Measurements from ENCODE around the gene MRPL24. TPM values are rescaled to one million over a fixed set of nuclear protein-coding genes. Genes with fewer than 3 reads are reported as not detected.

Gene MRPL24
- total and polyA plus RNA-seq, 2 of the 13 experiments (the other 11 are each of a cell fraction or from before 2014, with no cell fraction given), result 38.1 to 42.9 TPM

GRCh38 chr1:156692441-156692924 lies 48.4 kb downstream of the MRPL24 start:
- FAIRE-seq, result no peak
- H2AFZ ChIP-seq (ENCODE audit: low read length), result no peak overlapping the region

GRCh38 chr1:156691665-156692440 lies 49.0 kb downstream of the MRPL24 start:
- FAIRE-seq (no peak), ATAC-seq (peak; percentile 23), DNase-seq (ENCODE audit: low spot score) (no peak)
- no peaks in the 10 kb centered on the region for H4K20me1 ChIP-seq (ENCODE audit: insufficient read depth, low read length)
- no TSS peak for BruUV-seq (replicated peaks)
- H3K9me3 ChIP-seq (ENCODE audit: low read length), result no peaks in the 10 kb centered on the region
- H3K9ac ChIP-seq (ENCODE audit: insufficient read depth, low read depth, low read length), result no peak overlapping the region
- H3K27ac ChIP-seq (ENCODE audit: extremely low read length, insufficient read depth, low read length), result no peak overlapping the region
- peaks cover 14 to 47% of the 10 kb centered on the region in 2 experiments for H3K27me3 ChIP-seq (ENCODE audit: control insufficient read depth in 1 of 2, insufficient read depth in 2 of 2, low read length in 2 of 2)
- no peaks in the 10 kb centered on the region for H3K36me3 ChIP-seq (replicated peaks in 1 of 2; ENCODE audit: control insufficient read depth in 1 of 2, insufficient read depth in 2 of 2, low read length in 2 of 2)
- TF ChIP-seq MYNN (CRISPR knock-in tag; IDR thresholded peaks at IDR 0.05; ENCODE audit: low read depth) (no peak), TFE3 (CRISPR knock-in tag; IDR thresholded peaks at IDR 0.05) (no peak), ZNF263 (CRISPR knock-in tag; IDR thresholded peaks at IDR 0.05) (peak; percentile 77), ZNF326 (CRISPR knock-in tag; IDR thresholded peaks at IDR 0.05; ENCODE audit: borderline replicate concordance) (no peak), TGIF2 (CRISPR knock-in tag; IDR thresholded peaks at IDR 0.05) (no peak), HDAC2 (CRISPR knock-in tag; IDR thresholded peaks at IDR 0.05) (no peak), THAP11 (CRISPR knock-in tag; IDR thresholded peaks at IDR 0.05) (no peak)
- no peaks in the 10 kb centered on the region for H3K79me2 ChIP-seq (ENCODE audit: insufficient read depth, low read length)
- CTCF ChIA-PET (ENCODE audit: low intra/inter-chr PET ratio, low total read pairs), result interaction anchor here (4.7 kb wide), 1 partner anchor 34 kb away, joined by 119 read pairs; the partner anchor contains the start of genes ISG20L2 and METTL25B
- H3K4me3 ChIP-seq (replicated peaks in 1 of 3; ENCODE audit: insufficient read depth in 1 of 3, low read depth in 2 of 3, low read length in 3 of 3), result no peak overlapping the region
- in situ Hi-C loops (cut with HindIII; ENCODE audit: extremely low pct_ligation_motif_present, low pct_unique_long_range_greater_than_20kb), result loop anchor here (10.0 kb wide), 2 partner anchors 173 to 233 kb away; partner anchors contain the start of genes LRRC71 and NTRK1
- no peak overlapping the region for H3K4me2 ChIP-seq (ENCODE audit: low read depth, low read length)
- no peak overlapping the region for H2AFZ ChIP-seq (ENCODE audit: low read length)
- H3K4me1 ChIP-seq (ENCODE audit: insufficient read depth, low read length), result peaks cover 40% of the 10 kb centered on the region
- POLR2A ChIA-PET, result interaction anchor here (0.7 to 2.0 kb wide), 3 partner anchors 15 to 37 kb away, joined by 3 to 5 read pairs (median 5); partner anchors contain the start of genes ISG20L2 and METTL25B
- intact Hi-C loops (cut with micrococcal nuclease; ENCODE audit: unreplicated experiment), result no loop called here
- WGBS (ENCODE audit: low lambda C conversion rate), result 8% methylated on average over 18 of the region's 20 CpGs

More at GRCh38 chr1:156692441-156692924, 48.4 kb downstream of the MRPL24 start:
- Histone ChIP-seq H3K27me3 (ENCODE audit: control insufficient read depth in 1 of 2, insufficient read depth in 2 of 2, low read length in 2 of 2) (peaks cover 14 to 53% of the 10 kb centered on the region in 2 experiments), H3K36me3 (replicated peaks in 1 of 2; ENCODE audit: control insufficient read depth in 1 of 2, insufficient read depth in 2 of 2, low read length in 2 of 2) (no peaks in the 10 kb centered on the region), H3K9me3 (ENCODE audit: low read length) (no peaks in the 10 kb centered on the region), H3K79me2 (ENCODE audit: insufficient read depth, low read length) (no peaks in the 10 kb centered on the region), H3K4me3 (replicated peaks in 1 of 3; ENCODE audit: insufficient read depth in 1 of 3, low read depth in 2 of 3, low read length in 3 of 3) (no peak overlapping the region), H3K9ac (ENCODE audit: insufficient read depth, low read depth, low read length) (no peak overlapping the region), H3K4me1 (ENCODE audit: insufficient read depth, low read length) (peaks cover 44% of the 10 kb centered on the region), H3K27ac (ENCODE audit: extremely low read length, insufficient read depth, low read length) (no peak overlapping the region), H4K20me1 (ENCODE audit: insufficient read depth, low read length) (no peaks in the 10 kb centered on the region), H3K4me2 (ENCODE audit: low read depth, low read length) (no peak overlapping the region)
- TF ChIP-seq HNRNPL (IDR thresholded peaks at IDR 0.05; ENCODE audit: low read depth, low read length) (0 out of 2 replicates have a peak, but pooled peaks have one; percentile 28), ELF4 (CRISPR knock-in tag; IDR thresholded peaks at IDR 0.05; ENCODE audit: borderline replicate concordance) (no peak)
- no TSS peak for BruUV-seq (replicated peaks)
- intact Hi-C loops (cut with micrococcal nuclease; ENCODE audit: unreplicated experiment) (no loop called here), in situ Hi-C loops (cut with HindIII; ENCODE audit: extremely low pct_ligation_motif_present, low pct_unique_long_range_greater_than_20kb) (loop anchor here (10.0 kb wide), 2 partner anchors 172 to 232 kb away; partner anchors contain the start of genes LRRC71 and NTRK1)
- ChIA-PET CTCF (ENCODE audit: low intra/inter-chr PET ratio, low total read pairs) (interaction anchor here (0.7 kb wide), 1 partner anchor 14 kb away, joined by 3 read pairs; no protein-coding TSS in a partner anchor), POLR2A (interaction anchor here (1.5 to 2.0 kb wide), 2 partner anchors 14 to 36 kb away, joined by 3 to 5 read pairs; partner anchors contain the start of genes ISG20L2 and METTL25B)
- no peak for ATAC-seq
- DNase-seq (ENCODE audit: low spot score), result no peak
- 16% methylated on average over 11 of the region's 13 CpGs for WGBS (ENCODE audit: low lambda C conversion rate)

Measured in HepG2 (cell line).